GM23338 (cell line): ENCODE results near the gene FIGN. TPM values are rescaled to one million over a fixed set of nuclear protein-coding genes. Genes with fewer than 3 reads are reported as not detected.
A peak's percentile ranks its signal among the peaks of the same experiment; 100 is the strongest.

Experiments used
- ATAC-seq: fragments of 200-7000 bp; cut with Tn5 transposase; 3 replicates; pipeline ENCODE4 v1.9.1; 2020
- DNase-seq: peaks from one replicate; pipeline ENCODE4 v3.0.0-alpha.2; 2015; ENCODE audit warnings: low spot score
- H2AFZ ChIP-seq: fragments of 200-600 bp; sonication (generic); 2 replicates; pipeline ENCODE4 v1.8.0; 2016; ENCODE audit warnings: antibody characterized with exemption, mild to moderate bottlenecking, moderate library complexity
- H3F3A ChIP-seq: fragments of 200-600 bp; sonication (generic); replicated peaks from 2 replicates; pipeline ENCODE4 v1.8.0; 2017; ENCODE audit warnings: antibody characterized with exemption, mixed run types, low read depth
- H3K27ac ChIP-seq: fragments of 200-600 bp; sonication (generic); 2 replicates; pipeline ENCODE4 v1.6.1; 2016; ENCODE audit warnings: low read depth
- H3K27me3 ChIP-seq: fragments of 200-600 bp; sonication (generic); 2 replicates; pipeline ENCODE4 v1.8.0; 2016; ENCODE audit warnings: mild to moderate bottlenecking, mixed run types, moderate library complexity; ENCODE audit not compliant: insufficient read depth
- H3K36me3 ChIP-seq: fragments of 200-600 bp; sonication (generic); 2 replicates; pipeline ENCODE4 v1.8.0; 2016; ENCODE audit warnings: mild to moderate bottlenecking; ENCODE audit not compliant: insufficient read depth
- H3K4me1 ChIP-seq: fragments of 200-600 bp; sonication (generic); 2 replicates; pipeline ENCODE4 v1.8.0; 2016; ENCODE audit warnings: mild to moderate bottlenecking, moderate library complexity; ENCODE audit not compliant: insufficient read depth
- H3K4me2 ChIP-seq: fragments of 200-600 bp; sonication (generic); 2 replicates; pipeline ENCODE4 v1.7.1; 2017; ENCODE audit warnings: mixed run types
- H3K4me3 ChIP-seq: fragments of 200-600 bp; sonication (generic); 2 replicates; pipeline ENCODE4 v1.6.1; 2016; ENCODE audit warnings: mixed run types
- H3K79me2 ChIP-seq: fragments of 200-600 bp; sonication (generic); replicated peaks from 2 replicates; pipeline ENCODE4 v1.8.0; 2017; ENCODE audit warnings: mild to moderate bottlenecking; ENCODE audit not compliant: insufficient read depth
- H3K9me2 ChIP-seq: fragments of 200-600 bp; sonication (generic); 2 replicates; pipeline ENCODE4 v1.8.0; 2017; ENCODE audit not compliant: insufficient read depth
- H4K20me1 ChIP-seq: fragments of 200-600 bp; sonication (generic); replicated peaks from 2 replicates; pipeline ENCODE4 v1.8.0; 2017; ENCODE audit warnings: mild to moderate bottlenecking; ENCODE audit not compliant: insufficient read depth
- H3K27ac Mint-ChIP-seq: 2 replicates; pipeline ENCODE4 v1.8.0; 2020; ENCODE audit warnings: inconsistent platforms, mild to moderate bottlenecking, moderate library complexity, mixed read lengths
- H3K27me3 Mint-ChIP-seq: 3 replicates; pipeline ENCODE4 v1.8.0; 2022; ENCODE audit warnings: low read depth, mild to moderate bottlenecking, moderate library complexity, mixed read lengths, inconsistent platforms; ENCODE audit not compliant: insufficient read depth, poor library complexity
- H3K36me3 Mint-ChIP-seq: 3 replicates; pipeline ENCODE4 v1.8.0; 2021; ENCODE audit warnings: low read depth, mild to moderate bottlenecking, inconsistent platforms, moderate library complexity, mixed read lengths
- H3K4me1 Mint-ChIP-seq: 3 replicates; pipeline ENCODE4 v1.8.0; 2020; ENCODE audit warnings: mild to moderate bottlenecking, inconsistent platforms, mixed read lengths
- H3K4me3 Mint-ChIP-seq: 3 replicates; pipeline ENCODE4 v1.8.0; 2021; ENCODE audit warnings: moderate library complexity, mild to moderate bottlenecking, inconsistent platforms, mixed read lengths
- H3K9me3 Mint-ChIP-seq: 3 replicates; pipeline ENCODE4 v1.8.0; 2020; ENCODE audit warnings: moderate library complexity, mild to moderate bottlenecking, inconsistent platforms, mixed read lengths
- CTCF ChIP-seq, 2 experiments: fragments of 200-600 bp in 1 of 2; sonication (generic) in 1 of 2; conservative IDR thresholded peaks; 2 replicates each; pipeline versions ENCODE4 v1.5.1 to v1.6.1; 2016 to 2017; ENCODE audit warnings: antibody characterized with exemption in 2 of 2, low read depth in 2 of 2, mild to moderate bottlenecking in 2 of 2, moderate library complexity in 1 of 2
- ZNF462 ChIP-seq: fragments of 250-450 bp; sonication (Bioruptor Pico); IDR thresholded peaks from 2 replicates; pipeline ENCODE4 v1.5.0; 2020; ENCODE audit warnings: mild to moderate bottlenecking, moderate library complexity
- polyA plus RNA-seq: library from polyadenylated mRNA; unstranded; fragments of >200 nt; fragmentation: Nextera tagmentation; extraction: Ambion mirVana; gene quantifications from 2 replicates; pipeline ENCODE4 v1.2.1, GENCODE V29; 2016
- total RNA-seq: library from RNA; depleted of rRNA; stranded (reverse); fragments of >200 nt; shearing (Covaris generic); gene quantifications from 2 replicates; pipeline ENCODE4 v1.2.3, GENCODE V29; 2014

The FIGN gene
- total and polyA plus RNA-seq, 2 experiments from 2014 or later = 17.2 to 23.6 TPM

GRCh38 chr2:163610817-163611556 is 124.8 kb downstream of the FIGN start:
- Mint-ChIP-seq H3K4me1 (peaks cover 22% of the 10 kb centered on the region), H3K9me3 (no peaks in the 10 kb centered on the region), H3K4me3 (no peak overlapping the region), H3K27me3 (no peaks in the 10 kb centered on the region), H3K27ac (no peak overlapping the region; the same call in 1 of the 2 replicates), H3K36me3 (peaks cover 18% of the 10 kb centered on the region; the same call in 2 of the 3 replicates)
- Histone ChIP-seq H3K36me3 (no peaks in the 10 kb centered on the region), H3K27ac (no peak overlapping the region), H3K4me2 (no peak overlapping the region), H3K79me2 (no peaks in the 10 kb centered on the region; the same call in 1 of the 2 replicates), H3K4me1 (peaks cover 11% of the 10 kb centered on the region), H2AFZ (no peak overlapping the region), H3K9me2 (no peaks in the 10 kb centered on the region), H3K27me3 (no peaks in the 10 kb centered on the region), H4K20me1 (0 out of 2 replicates have a peak, but pooled peaks cover 3% of the 10 kb centered on the region), H3F3A (no peaks in the 10 kb centered on the region), H3K4me3 (no peak overlapping the region)
- peak; percentile 64 for DNase-seq
- ATAC-seq = peak; percentile 90
- TF ChIP-seq CTCF (conservative IDR thresholded peaks at IDR 0.05; ENCODE audit: low read depth in 2 of 2) (peak; percentile 51 to 70), ZNF462 (CRISPR knock-in tag) (no peak)
